A673 (cell line): ENCODE results near the gene ZFR. TPM values are rescaled to one million over a fixed set of nuclear protein-coding genes. Genes with fewer than 3 reads are reported as not detected.
A peak's percentile ranks its signal among the peaks of the same experiment; 100 is the strongest.

Source experiments
- BruUV-seq: library from RNA; stranded (reverse); fragments of 400-500 nt; replicated peaks from 2 replicates; lab custom pipeline; 2021; lab: Mats Ljungman, UMichigan
- CTCF ChIA-PET: fragments of 300-600 bp; sonication (Branson Sonifier 250); formaldehyde crosslinking; loops from one replicate; lab custom pipeline; 2022; ENCODE audit warnings: antibody characterized with exemption; lab: Charles Lee
- POLR2A ChIA-PET: fragments of 300-600 bp; sonication (Branson Sonifier 250); formaldehyde crosslinking; loops from one replicate; lab custom pipeline; 2022; ENCODE audit warnings: antibody characterized with exemption; ENCODE audit not compliant: low non-redundant PET; lab: Charles Lee
- DNase-seq: peaks from one replicate; pipeline ENCODE4 v3.0.0-alpha.2; 2015; ENCODE audit warnings: low spot score
- H3K27ac ChIP-seq: fragments of 200-600 bp; sonication (generic); 2 replicates; pipeline ENCODE4 v1.5.1; 2016; ENCODE audit warnings: mixed run types, low read depth, mild to moderate bottlenecking, mixed read lengths, antibody characterized with exemption, low read length; ENCODE audit not compliant: poor library complexity, severe bottlenecking
- H3K27me3 ChIP-seq: fragments of 200-600 bp; sonication (generic); replicated peaks from 2 replicates; pipeline ENCODE4 v1.6.1; 2017; ENCODE audit warnings: mixed run types, low read depth, mild to moderate bottlenecking, mixed read lengths, antibody characterized with exemption, low read length; ENCODE audit not compliant: insufficient read depth, poor library complexity
- H3K36me3 ChIP-seq: fragments of 200-600 bp; sonication (generic); 2 replicates; pipeline ENCODE4 v1.6.1; 2016; ENCODE audit warnings: mixed run types, mild to moderate bottlenecking, mixed read lengths, antibody characterized with exemption, low read length; ENCODE audit not compliant: insufficient read depth, poor library complexity, severe bottlenecking
- H3K4me1 ChIP-seq: fragments of 200-600 bp; sonication (generic); 2 replicates; pipeline ENCODE4 v1.6.1; 2017; ENCODE audit warnings: mixed run types, mild to moderate bottlenecking, mixed read lengths, antibody characterized with exemption, low read length; ENCODE audit not compliant: insufficient read depth, poor library complexity, severe bottlenecking
- H3K4me3 ChIP-seq: fragments of 200-600 bp; sonication (generic); 2 replicates; pipeline ENCODE4 v1.5.1; 2016; ENCODE audit warnings: low read depth, mixed run types, mild to moderate bottlenecking, mixed read lengths, low read length; ENCODE audit not compliant: poor library complexity, severe bottlenecking
- H3K9me3 ChIP-seq: fragments of 200-600 bp; sonication (generic); 2 replicates; pipeline ENCODE4 v1.6.1; 2016; ENCODE audit warnings: mixed run types, low read depth, mild to moderate bottlenecking, mixed read lengths, antibody characterized with exemption, low read length; ENCODE audit not compliant: poor library complexity, severe bottlenecking
- CTCF ChIP-seq: fragments of 300-800, 200-600 bp; sonication (generic); conservative IDR thresholded peaks from 2 replicates; pipeline ENCODE4 v1.5.1; 2017; ENCODE audit warnings: low read depth, mild to moderate bottlenecking, antibody characterized with exemption, low read length, moderate library complexity, mixed read lengths
- EZH2 ChIP-seq: fragments of 200-600 bp; sonication (generic); IDR thresholded peaks from 2 replicates; pipeline ENCODE4 v1.6.1; 2017; ENCODE audit warnings: borderline replicate concordance, low read depth, mild to moderate bottlenecking, mixed read lengths, antibody characterized with exemption, low read length; ENCODE audit not compliant: poor library complexity, severe bottlenecking
- intact Hi-C: fragments of 100-400 bp; cut with micrococcal nuclease; formaldehyde crosslinking; loops from one replicate; pipeline ENCODE4 v1.10.0; 2022; ENCODE audit not compliant: unreplicated experiment
- total RNA-seq: library from RNA; stranded (reverse); gene quantifications from 2 replicates; pipeline ENCODE4 v1.2.3, GENCODE V29; 2021

The ZFR gene
- total RNA-seq, 1 experiment from 2014 or later, result 110 TPM

GRCh38 chr5:32330126-32330971 lies 114.2 kb downstream of the ZFR start:
- ChIA-PET POLR2A (no interaction called here), CTCF (interaction anchor here (1.0 to 1.6 kb wide), 2 partner anchors 98 to 260 kb away, joined by 5 to 10 read pairs; no protein-coding TSS in a partner anchor)
- Histone ChIP-seq H3K36me3 (no peaks in the 10 kb centered on the region), H3K27ac (no peak overlapping the region), H3K4me3 (no peak overlapping the region), H3K9me3 (no peaks in the 10 kb centered on the region), H3K4me1 (no peaks in the 10 kb centered on the region), H3K27me3 (no peaks in the 10 kb centered on the region)
- TF ChIP-seq CTCF, result no peak
- TF ChIP-seq EZH2, result no peak
- BruUV-seq, result no TSS peak
- no peak for DNase-seq
- intact Hi-C loops, result no loop called here

DNA sequence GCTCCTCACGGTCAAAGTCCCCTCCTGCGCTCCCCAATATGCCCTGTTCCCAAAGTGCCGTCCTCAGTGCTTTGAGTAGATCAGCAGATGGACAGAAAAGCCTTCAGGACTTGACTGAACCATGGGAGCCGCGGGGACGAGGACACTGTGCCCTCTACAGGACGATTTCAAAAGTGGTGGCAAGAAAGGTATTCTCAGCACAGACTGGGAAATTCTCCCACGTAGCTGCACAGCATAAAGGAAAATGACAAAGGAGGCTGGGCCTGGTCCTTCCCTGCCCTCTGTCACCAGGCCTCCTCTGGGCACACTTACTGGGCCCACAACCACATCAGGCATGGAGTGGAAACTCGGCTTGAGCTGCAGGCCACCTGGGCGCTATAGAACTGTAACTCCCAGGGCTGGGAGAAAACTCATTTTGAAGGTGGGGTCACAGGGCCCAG lies 115.1 kb downstream of the ZFR start:
- H3K27ac ChIP-seq, result no peak overlapping the region
- H3K27me3 ChIP-seq, result no peaks in the 10 kb centered on the region
- no peaks in the 10 kb centered on the region for H3K36me3 ChIP-seq
- intact Hi-C loops, result loop anchor here (1.0 kb wide), 1 partner anchor 97 kb away; no protein-coding TSS in a partner anchor
- ChIA-PET CTCF (interaction anchor here (0.6 to 1.6 kb wide), 3 partner anchors 97 to 261 kb away, joined by 3 to 10 read pairs (median 5); no protein-coding TSS in a partner anchor), POLR2A (no interaction called here)
- no peaks in the 10 kb centered on the region for H3K4me1 ChIP-seq
- TF ChIP-seq CTCF (peak; percentile 76), EZH2 (no peak)
- H3K4me3 ChIP-seq, result no peak overlapping the region
- BruUV-seq, result no TSS peak
- no peaks in the 10 kb centered on the region for H3K9me3 ChIP-seq
- peak; percentile 72 for DNase-seq

DNA sequence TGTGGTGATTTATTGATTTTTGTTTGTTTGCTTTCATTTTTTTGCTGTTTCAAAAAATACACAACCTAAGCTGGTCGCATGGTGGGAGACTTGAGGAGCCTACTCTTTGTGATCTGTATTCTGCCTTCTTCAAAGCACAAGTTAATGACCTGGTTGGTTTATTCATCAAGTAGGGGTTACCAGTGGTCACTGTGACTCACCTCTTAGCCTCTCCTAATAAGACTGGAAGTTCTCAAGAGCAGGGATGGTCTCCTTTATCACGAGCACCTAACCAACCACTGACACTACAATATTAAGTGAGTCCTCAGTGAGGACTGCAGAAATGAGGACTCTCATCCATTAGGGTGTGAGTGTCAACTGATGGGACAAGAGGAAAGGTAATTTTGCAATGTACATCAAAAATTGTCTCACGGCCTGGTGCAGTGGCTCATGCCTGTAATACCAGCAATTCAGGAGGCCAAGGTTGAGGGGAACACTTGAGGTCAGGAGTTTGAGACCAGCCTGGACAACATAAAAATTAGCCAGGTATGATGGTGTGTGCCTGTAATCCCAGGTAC lies 118.2 kb downstream of the ZFR start:
- POLR2A ChIA-PET, result no interaction called here
- H3K27ac ChIP-seq, result no peak overlapping the region
- intact Hi-C loops, result no loop called here
- no peaks in the 10 kb centered on the region for H3K4me1 ChIP-seq
- no peaks in the 10 kb centered on the region for H3K36me3 ChIP-seq
- no peak overlapping the region for H3K4me3 ChIP-seq
- BruUV-seq, result no TSS peak
- H3K9me3 ChIP-seq, result no peaks in the 10 kb centered on the region
- H3K27me3 ChIP-seq, result no peaks in the 10 kb centered on the region
- no peak for TF ChIP-seq EZH2
- no peak for TF ChIP-seq CTCF
- DNase-seq, result no peak
- CTCF ChIA-PET, result no interaction called here
